HL-60 (cell line): Measurements from ENCODE around the gene SPOCK2.

Experiments
- CTCF ChIP-seq: IDR thresholded peaks from one replicate; pipeline ENCODE4 v1.5.1; 2011; ENCODE audit warnings: low read length, control low read depth, inconsistent platforms; ENCODE audit not compliant: insufficient read depth
- GABPA ChIP-seq: IDR thresholded peaks from 2 replicates; pipeline ENCODE4 v1.6.1; 2012; ENCODE audit warnings: low read depth
- REST ChIP-seq: IDR thresholded peaks from 2 replicates; pipeline ENCODE4 v1.6.1; 2012; ENCODE audit warnings: low read depth; ENCODE audit not compliant: insufficient replicate concordance

- TF ChIP-seq CTCF (no peak), REST (no peak), GABPA (no peak)
Observed at GRCh38 chr10:72045586-72045985, 42.8 kb downstream of the SPOCK2 start.
